ENCODE data around the gene DCBLD1.
"Not testable (repeated sequence)": the region's sequence is repeated elsewhere in the genome, so short reads cannot be mapped to it uniquely, and the experiment has no call there.

Gene DCBLD1

GRCh38 chr6:117482240-117483003 is at the start of gene DCBLD1:
TSS of gene DCBLD1 (plus strand) at chr6:117482674. CDS start at chr6:117482782, 108 bp downstream.
- peak; percentile 77 for DNase-seq

- DNase-seq = no peak
These were observed 41.6 kb upstream of the DCBLD1 start for GRCh38 chr6:117440706-117441525.

- no peak for DNase-seq
These were observed 40.6 kb upstream of the DCBLD1 start for GRCh38 chr6:117441824-117442264.

GRCh38 chr6:117442313-117442712 is 40.2 kb upstream of the DCBLD1 start:
- not testable (repeated sequence) for DNase-seq

GRCh38 chr6:117444600-117444999 is 37.9 kb upstream of the DCBLD1 start:
- no peak for DNase-seq

- DNase-seq = no peak
These were observed 35.6 kb upstream of the DCBLD1 start for GRCh38 chr6:117446861-117447260.

GRCh38 chr6:117448011-117448410 is 34.5 kb upstream of the DCBLD1 start:
- no peak for DNase-seq

GRCh38 chr6:117448732-117449485 is 33.6 kb upstream of the DCBLD1 start:
- no peak for DNase-seq

- peak; percentile 60 for DNase-seq
These were observed 32.7 kb upstream of the DCBLD1 start for GRCh38 chr6:117449549-117450439.

- DNase-seq = peak; percentile 7
These were observed 30.8 kb upstream of the DCBLD1 start for GRCh38 chr6:117451671-117452070.

- DNase-seq = no peak
These were observed 26.2 kb upstream of the DCBLD1 start for GRCh38 chr6:117456250-117456649.

GRCh38 chr6:117456998-117457397 is 25.5 kb upstream of the DCBLD1 start:
- no peak for DNase-seq

- no peak for DNase-seq
These were observed 23.1 kb upstream of the DCBLD1 start for GRCh38 chr6:117459204-117459944.

- DNase-seq = no peak
These were observed 18.5 kb upstream of the DCBLD1 start for GRCh38 chr6:117463762-117464665.

- no peak for DNase-seq
These were observed 17.8 kb upstream of the DCBLD1 start for GRCh38 chr6:117464700-117465099.

- DNase-seq = no peak
These were observed 16.8 kb upstream of the DCBLD1 start for GRCh38 chr6:117465691-117466090.

GRCh38 chr6:117467876-117468275 is 14.6 kb upstream of the DCBLD1 start:
- DNase-seq = no peak

GRCh38 chr6:117468527-117468926 is 13.9 kb upstream of the DCBLD1 start:
- not testable (repeated sequence) for DNase-seq

- DNase-seq = no peak
These were observed 13.1 kb upstream of the DCBLD1 start for GRCh38 chr6:117469356-117469755.

- DNase-seq = no peak
These were observed 12.7 kb upstream of the DCBLD1 start for GRCh38 chr6:117469791-117470190.

Data from NCI-H82 (cell line).